K562 (cell line): Measurements from ENCODE around the gene YBEY. TPM values are rescaled to one million over a fixed set of nuclear protein-coding genes. Genes with fewer than 3 reads are reported as not detected.
A peak's percentile ranks its signal among the peaks of the same experiment; 100 is the strongest.

ENCODE experiments used
- BRD9 ChIP-seq: fragments of 450-650 bp; IDR thresholded peaks from 2 replicates; pipeline ENCODE4 v1.6.1; 2018; ENCODE audit warnings: low read depth; ENCODE audit not compliant: partially characterized antibody
- CHD1 ChIP-seq: fragments of 200-600 bp; sonication (generic); IDR thresholded peaks from one replicate; pipeline ENCODE4 v1.6.1; 2012; ENCODE audit warnings: mild to moderate bottlenecking, moderate library complexity, low read length, inconsistent platforms
- CREBBP ChIP-seq: IDR thresholded peaks from one replicate; pipeline ENCODE4 v1.6.1; 2012; ENCODE audit warnings: low read depth, mild to moderate bottlenecking, control low read depth, inconsistent platforms, low read length
- ELF4 ChIP-seq: fragments of 450-650 bp; formaldehyde crosslinking; IDR thresholded peaks from 2 replicates; pipeline ENCODE4 v1.4.0; 2022; ENCODE audit warnings: missing genetic modification characterization
- ESRRB ChIP-seq: fragments of 250-450 bp; sonication (Bioruptor Pico); IDR thresholded peaks from 2 replicates; pipeline ENCODE4 v1.5.0; 2020; ENCODE audit warnings: mild to moderate bottlenecking, moderate library complexity, borderline replicate concordance
- FOXA1 ChIP-seq: fragments of 450-650 bp; IDR thresholded peaks from 2 replicates; pipeline ENCODE4 v1.6.1; 2016; ENCODE audit warnings: mild to moderate bottlenecking, borderline replicate concordance
- HSF4 ChIP-seq: fragments of 250-450 bp; sonication (Bioruptor Pico); IDR thresholded peaks from 2 replicates; pipeline ENCODE4 v2.1.2; 2022; ENCODE audit warnings: mild to moderate bottlenecking, moderate library complexity, borderline replicate concordance
- MYC ChIP-seq, 2 experiments: fragments of 250-450 bp in 1 of 2; sonication (Bioruptor Pico) in 1 of 2; IDR thresholded peaks; 2 replicates each; pipeline versions ENCODE4 v1.5.1 to v1.6.1; 2012 to 2021; ENCODE audit warnings: low read depth in 2 of 2, borderline replicate concordance in 1 of 2, improper control_type of control experiment in 1 of 2, low read length in 1 of 2, mild to moderate bottlenecking in 1 of 2, moderate library complexity in 1 of 2
- NFIC ChIP-seq: fragments of 450-650 bp; IDR thresholded peaks from 2 replicates; pipeline ENCODE4 v1.6.1; 2017; ENCODE audit warnings: mild to moderate bottlenecking, inconsistent platforms
- PML ChIP-seq: IDR thresholded peaks from 2 replicates; pipeline ENCODE4 v1.6.1; 2012; ENCODE audit warnings: low read length, inconsistent platforms
- REST ChIP-seq, 2 experiments: fragments of 450-650 bp; formaldehyde crosslinking in 1 of 2; IDR thresholded peaks; 2 replicates each; pipeline versions ENCODE4 v1.4.0 to v1.6.1; 2014 to 2020; ENCODE audit warnings: mild to moderate bottlenecking in 2 of 2, borderline replicate concordance in 1 of 2, low read depth in 1 of 2
- SRSF7 ChIP-seq: fragments of 200-400 bp; formaldehyde crosslinking; optimal IDR thresholded peaks from 2 replicates; pipeline ENCODE3; 2017; ENCODE audit warnings: mild to moderate bottlenecking, low read depth, low read length
- ZNF263 ChIP-seq: sonication (generic); formaldehyde crosslinking; IDR thresholded peaks from 2 replicates; pipeline ENCODE4 v1.8.0; 2022; ENCODE audit warnings: mild to moderate bottlenecking, missing genetic modification reagents, borderline replicate concordance
- ZSCAN32 ChIP-seq: fragments of 450-650 bp; formaldehyde crosslinking; IDR thresholded peaks from 2 replicates; pipeline ENCODE4 v1.4.0; 2020; ENCODE audit warnings: mild to moderate bottlenecking, moderate library complexity
- polyA plus RNA-seq, 8 experiments: library from polyadenylated mRNA; depleted of rRNA in 4 of 8; stranded (reverse) in 5 of 8; unstranded in 3 of 8; fragments of >200 nt; fragmentation: Nextera tagmentation in 2 of 8; fragmentation: Illumina TruSeq in 1 of 8; extraction: Ambion mirVana in 2 of 8; extraction: Trizol in 1 of 8; gene quantifications; 2 replicates each; pipeline versions ENCODE4 v1.2.1 to v1.2.3, GENCODE V29; 2011 to 2014; ENCODE audit warnings: inconsistent platforms in 1 of 8, missing spikeins in 1 of 8
- total RNA-seq, 7 experiments: library from RNA; depleted of rRNA in 6 of 7; stranded (reverse); fragments of >200 nt in 6 of 7; fragmentation: Illumina TruSeq in 2 of 7; extraction: Trizol in 2 of 7; gene quantifications; 2 replicates each; pipeline versions ENCODE4 v1.2.1 to v1.2.3, GENCODE V29; 2011 to 2021; ENCODE audit warnings: low replicate concordance in 1 of 7
- TF ChIP-seq, protein P1 (sequence below): sonication (generic); formaldehyde crosslinking; IDR thresholded peaks from 2 replicates; pipeline ENCODE4 v1.8.0; 2022; ENCODE audit warnings: mild to moderate bottlenecking, missing genetic modification reagents

YBEY gene
- total and polyA plus RNA-seq, 9 of the 15 experiments (the other 6 are each of a cell fraction or from before 2014, with no cell fraction given): 6.4 to 28.0 (median 12.4) TPM

GRCh38 chr21:46323227-46323709 lies 37.1 kb downstream of the YBEY start (continued):
- TF ChIP-seq ZSCAN32 (CRISPR knock-in tag): peak; percentile 52; the same call in 1 of the 2 replicates
- 0 out of 2 replicates have a peak, but pooled peaks have one; percentile 2 for TF ChIP-seq FOXA1
- TF ChIP-seq ZNF263 (CRISPR knock-in tag): 0 out of 2 replicates have a peak, but pooled peaks have one; percentile 15
- no peak for TF ChIP-seq SRSF7
- no peak for TF ChIP-seq ESRRB (CRISPR knock-in tag)
- no peak; the same call in 1 of the 2 replicates for TF ChIP-seq PML
- peak; percentile 61 for TF ChIP-seq BRD9
- TF ChIP-seq CHD1: no peak
- TF ChIP-seq HSF4 (CRISPR knock-in tag): no peak
- TF ChIP-seq REST (IDR thresholded peaks at IDR 0.05; ENCODE audit: borderline replicate concordance): no peak
- 0 out of 2 replicates have a peak, but pooled peaks have one; percentile 46 for TF ChIP-seq REST (CRISPR knock-in tag; IDR thresholded peaks at IDR 0.05; ENCODE audit: low read depth)
- TF ChIP-seq NFIC: 0 out of 2 replicates have a peak, but pooled peaks have one; percentile 22
- TF ChIP-seq CREBBP: no peak
- TF ChIP-seq, protein P1, sequence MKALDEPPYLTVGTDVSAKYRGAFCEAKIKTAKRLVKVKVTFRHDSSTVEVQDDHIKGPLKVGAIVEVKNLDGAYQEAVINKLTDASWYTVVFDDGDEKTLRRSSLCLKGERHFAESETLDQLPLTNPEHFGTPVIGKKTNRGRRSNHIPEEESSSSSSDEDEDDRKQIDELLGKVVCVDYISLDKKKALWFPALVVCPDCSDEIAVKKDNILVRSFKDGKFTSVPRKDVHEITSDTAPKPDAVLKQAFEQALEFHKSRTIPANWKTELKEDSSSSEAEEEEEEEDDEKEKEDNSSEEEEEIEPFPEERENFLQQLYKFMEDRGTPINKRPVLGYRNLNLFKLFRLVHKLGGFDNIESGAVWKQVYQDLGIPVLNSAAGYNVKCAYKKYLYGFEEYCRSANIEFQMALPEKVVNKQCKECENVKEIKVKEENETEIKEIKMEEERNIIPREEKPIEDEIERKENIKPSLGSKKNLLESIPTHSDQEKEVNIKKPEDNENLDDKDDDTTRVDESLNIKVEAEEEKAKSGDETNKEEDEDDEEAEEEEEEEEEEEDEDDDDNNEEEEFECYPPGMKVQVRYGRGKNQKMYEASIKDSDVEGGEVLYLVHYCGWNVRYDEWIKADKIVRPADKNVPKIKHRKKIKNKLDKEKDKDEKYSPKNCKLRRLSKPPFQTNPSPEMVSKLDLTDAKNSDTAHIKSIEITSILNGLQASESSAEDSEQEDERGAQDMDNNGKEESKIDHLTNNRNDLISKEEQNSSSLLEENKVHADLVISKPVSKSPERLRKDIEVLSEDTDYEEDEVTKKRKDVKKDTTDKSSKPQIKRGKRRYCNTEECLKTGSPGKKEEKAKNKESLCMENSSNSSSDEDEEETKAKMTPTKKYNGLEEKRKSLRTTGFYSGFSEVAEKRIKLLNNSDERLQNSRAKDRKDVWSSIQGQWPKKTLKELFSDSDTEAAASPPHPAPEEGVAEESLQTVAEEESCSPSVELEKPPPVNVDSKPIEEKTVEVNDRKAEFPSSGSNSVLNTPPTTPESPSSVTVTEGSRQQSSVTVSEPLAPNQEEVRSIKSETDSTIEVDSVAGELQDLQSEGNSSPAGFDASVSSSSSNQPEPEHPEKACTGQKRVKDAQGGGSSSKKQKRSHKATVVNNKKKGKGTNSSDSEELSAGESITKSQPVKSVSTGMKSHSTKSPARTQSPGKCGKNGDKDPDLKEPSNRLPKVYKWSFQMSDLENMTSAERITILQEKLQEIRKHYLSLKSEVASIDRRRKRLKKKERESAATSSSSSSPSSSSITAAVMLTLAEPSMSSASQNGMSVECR (CRISPR knock-in tag): peak; percentile 68; the same call in 1 of the 2 replicates
- TF ChIP-seq ELF4: 0 out of 2 replicates have a peak, but pooled peaks have one; percentile 5
- TF ChIP-seq MYC (IDR thresholded peaks at IDR 0.05; ENCODE audit: low read depth, low read length): no peak
- TF ChIP-seq MYC (CRISPR knock-in tag; IDR thresholded peaks at IDR 0.05; ENCODE audit: borderline replicate concordance, low read depth): peak; percentile 90
